Measurements from ENCODE around the gene FAM222A. TPM values are rescaled to one million over a fixed set of nuclear protein-coding genes. Genes with fewer than 3 reads are reported as not detected.

FAM222A gene
- total RNA-seq, 1 experiment from 2014 or later, result 2.8 TPM

DNA sequence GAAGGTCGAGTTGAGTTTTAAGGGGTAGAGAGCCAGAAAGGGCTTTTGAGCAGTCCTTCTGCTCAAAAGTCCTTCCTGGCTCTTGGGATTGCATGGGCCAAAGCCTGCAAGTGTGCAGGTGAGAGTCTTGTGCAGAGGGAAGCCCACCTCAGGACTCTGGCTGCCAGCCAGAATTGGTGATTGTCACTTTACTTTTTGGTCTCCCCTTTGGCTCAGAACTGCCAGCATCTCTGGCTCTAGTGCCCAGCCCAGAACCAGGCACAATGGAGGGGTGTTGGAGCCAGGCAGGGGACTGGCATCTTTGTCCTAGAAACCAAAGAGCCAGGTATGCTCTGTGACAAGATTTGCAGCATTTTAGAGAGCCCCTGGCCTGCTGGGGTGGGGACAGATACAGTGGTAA is 23.5 kb downstream of the FAM222A start:
- no peaks in the 10 kb centered on the region for H4K20me1 ChIP-seq (ENCODE audit: control insufficient read depth, insufficient read depth, insufficient read length)
- Mint-ChIP-seq H3K4me3 (no peak overlapping the region), H3K4me1 (peaks cover 29 to 47% of the 10 kb centered on the region in 2 experiments), H3K36me3 (ENCODE audit: insufficient read depth in 1 of 3, low read depth in 3 of 3) (no peaks in the 10 kb centered on the region), H3K9me3 (no peaks in the 10 kb centered on the region; a peak in 1 of 5 replicates), H3K27me3 (ENCODE audit: low read depth) (peaks cover 21% of the 10 kb centered on the region), H3K27ac (no peak overlapping the region)
- no CpG with 5 or more reads among the region's 1 CpG for WGBS (ENCODE audit: extremely low coverage, insufficient read length, low lambda C conversion rate)
- no peak overlapping the region for H3K14ac ChIP-seq (ENCODE audit: insufficient read depth, low read length)
- H3K27ac ChIP-seq (ENCODE audit: insufficient read length, low read depth, low read length), result no peak overlapping the region
- no peaks in the 10 kb centered on the region for H3K9me3 ChIP-seq (ENCODE audit: control insufficient read depth, low read depth, low read length)
- no peak overlapping the region for H4K91ac ChIP-seq (ENCODE audit: insufficient read length, low read depth, low read length)
- no peak overlapping the region for H2BK15ac ChIP-seq (ENCODE audit: low read depth, low read length)
- no peaks in the 10 kb centered on the region for H3K79me2 ChIP-seq (ENCODE audit: insufficient read depth, low read length)
- no peak overlapping the region for H3K23ac ChIP-seq (ENCODE audit: insufficient read length, low read depth, low read length)
- H3K4me2 ChIP-seq (ENCODE audit: insufficient read depth, insufficient read length, low read length), result no peak overlapping the region
- no peak for DNase-seq
- no peaks in the 10 kb centered on the region for H3K79me1 ChIP-seq (ENCODE audit: insufficient read depth, low read depth, low read length, poor library complexity, severe bottlenecking)
- no peak overlapping the region for H4K5ac ChIP-seq (ENCODE audit: insufficient read length, low read depth, low read length)
- H3K18ac ChIP-seq (ENCODE audit: insufficient read length, low read depth, low read length), result no peak overlapping the region
- no peak overlapping the region for H2BK120ac ChIP-seq (ENCODE audit: low read depth, low read length, poor library complexity, severe bottlenecking)
- H3K56ac ChIP-seq (ENCODE audit: insufficient read length, low read depth, low read length), result no peak overlapping the region
- H2BK5ac ChIP-seq (ENCODE audit: insufficient read length, low read length), result no peak overlapping the region
- no peak overlapping the region for H2AK5ac ChIP-seq (ENCODE audit: insufficient read length, low read length)
- H2AFZ ChIP-seq (ENCODE audit: low read length), result no peak overlapping the region
- no peak overlapping the region for H3T11ph ChIP-seq (ENCODE audit: low read length)
- H3K27me3 ChIP-seq (ENCODE audit: insufficient read depth, low read length), result no peaks in the 10 kb centered on the region
- no peak overlapping the region for H3K4ac ChIP-seq (ENCODE audit: low read depth, low read length)
- H4K8ac ChIP-seq (replicated peaks; ENCODE audit: insufficient read length, low read depth, low read length), result no peak overlapping the region
- H3K9ac ChIP-seq (ENCODE audit: extremely low read depth, insufficient read length, low read length), result no peak overlapping the region
- TF ChIP-seq, protein P1, sequence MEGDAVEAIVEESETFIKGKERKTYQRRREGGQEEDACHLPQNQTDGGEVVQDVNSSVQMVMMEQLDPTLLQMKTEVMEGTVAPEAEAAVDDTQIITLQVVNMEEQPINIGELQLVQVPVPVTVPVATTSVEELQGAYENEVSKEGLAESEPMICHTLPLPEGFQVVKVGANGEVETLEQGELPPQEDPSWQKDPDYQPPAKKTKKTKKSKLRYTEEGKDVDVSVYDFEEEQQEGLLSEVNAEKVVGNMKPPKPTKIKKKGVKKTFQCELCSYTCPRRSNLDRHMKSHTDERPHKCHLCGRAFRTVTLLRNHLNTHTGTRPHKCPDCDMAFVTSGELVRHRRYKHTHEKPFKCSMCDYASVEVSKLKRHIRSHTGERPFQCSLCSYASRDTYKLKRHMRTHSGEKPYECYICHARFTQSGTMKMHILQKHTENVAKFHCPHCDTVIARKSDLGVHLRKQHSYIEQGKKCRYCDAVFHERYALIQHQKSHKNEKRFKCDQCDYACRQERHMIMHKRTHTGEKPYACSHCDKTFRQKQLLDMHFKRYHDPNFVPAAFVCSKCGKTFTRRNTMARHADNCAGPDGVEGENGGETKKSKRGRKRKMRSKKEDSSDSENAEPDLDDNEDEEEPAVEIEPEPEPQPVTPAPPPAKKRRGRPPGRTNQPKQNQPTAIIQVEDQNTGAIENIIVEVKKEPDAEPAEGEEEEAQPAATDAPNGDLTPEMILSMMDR (conservative IDR thresholded peaks at IDR 0.05), result no peak
- no peak overlapping the region for H2BK20ac ChIP-seq (ENCODE audit: low read depth, low read length, poor library complexity, severe bottlenecking)
- no peaks in the 10 kb centered on the region; the same call in 1 of the 2 replicates for H3K4me1 ChIP-seq (ENCODE audit: insufficient read depth, low read length)
- no peak overlapping the region for H2BK12ac ChIP-seq (ENCODE audit: insufficient read length, low read depth, low read length)
- H3K23me2 ChIP-seq (ENCODE audit: insufficient read length, low read depth, low read length, poor library complexity, severe bottlenecking), result no peaks in the 10 kb centered on the region

Measured in H9 (cell line).